ENCODE results near the gene GPC1. TPM values are rescaled to one million over a fixed set of nuclear protein-coding genes. Genes with fewer than 3 reads are reported as not detected.

Gene GPC1
- total RNA-seq, 1 donor from 2014 or later: 65.7 TPM

DNA sequence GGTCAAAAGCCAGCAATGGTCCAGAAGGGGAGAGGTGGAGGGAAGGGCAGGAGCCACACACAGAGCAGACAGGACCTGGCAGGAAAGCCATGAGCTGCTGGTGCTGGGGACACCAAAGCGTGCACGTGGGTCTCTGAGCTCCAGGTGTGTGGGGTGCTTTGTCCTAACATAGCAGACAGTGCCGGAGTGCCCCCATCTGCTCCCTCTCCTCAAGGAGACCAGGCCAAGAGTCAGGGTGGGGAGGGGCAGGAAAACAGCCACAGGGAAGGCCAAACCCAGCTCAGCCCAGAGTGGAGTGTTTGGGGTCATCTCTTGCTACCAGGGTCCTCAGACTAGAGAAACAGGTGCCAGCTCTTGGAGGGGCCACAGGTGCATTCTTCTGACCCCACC lies 4.2 kb upstream of the GPC1 start:
- DNase-seq (ENCODE audit: low spot score): no peak

DNA sequence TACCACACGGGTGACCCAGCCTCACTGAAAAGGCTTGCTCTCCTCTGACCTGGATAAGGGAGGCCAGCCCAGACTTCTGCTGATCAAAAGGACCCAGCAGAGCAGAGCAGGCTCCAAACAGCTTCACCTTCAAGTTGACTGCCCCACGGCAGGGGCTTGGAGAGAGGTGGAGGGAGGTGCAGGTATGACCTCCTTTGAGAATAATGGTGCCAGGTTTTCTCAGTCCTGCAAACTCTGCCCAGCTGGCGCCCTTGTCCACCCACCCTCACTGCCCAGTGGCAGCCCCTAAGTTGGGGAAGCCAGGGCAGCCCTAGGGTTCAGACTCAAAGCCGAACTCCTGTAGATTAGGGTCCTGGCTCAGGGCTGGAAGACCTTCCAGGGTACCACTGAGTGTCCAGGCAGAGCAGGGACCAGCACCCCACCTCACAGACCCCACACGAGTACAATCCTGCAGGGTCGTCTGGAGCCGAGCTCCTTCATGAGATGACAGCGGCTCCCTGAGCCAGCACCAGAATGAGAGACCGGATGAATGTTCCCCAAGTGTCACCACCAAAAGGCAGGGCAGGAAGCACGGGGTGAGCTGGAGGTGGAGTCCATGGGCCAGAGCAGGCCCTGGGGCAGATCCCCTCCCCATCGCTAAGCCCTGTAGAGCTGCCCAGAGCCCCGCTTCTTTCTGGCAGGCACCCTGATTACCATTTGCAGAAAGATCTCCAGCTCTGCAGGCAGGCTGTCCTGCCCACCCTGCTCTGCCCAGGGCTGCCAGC lies 3.6 kb upstream of the GPC1 start:
- DNase-seq (ENCODE audit: low spot score): no peak

DNA sequence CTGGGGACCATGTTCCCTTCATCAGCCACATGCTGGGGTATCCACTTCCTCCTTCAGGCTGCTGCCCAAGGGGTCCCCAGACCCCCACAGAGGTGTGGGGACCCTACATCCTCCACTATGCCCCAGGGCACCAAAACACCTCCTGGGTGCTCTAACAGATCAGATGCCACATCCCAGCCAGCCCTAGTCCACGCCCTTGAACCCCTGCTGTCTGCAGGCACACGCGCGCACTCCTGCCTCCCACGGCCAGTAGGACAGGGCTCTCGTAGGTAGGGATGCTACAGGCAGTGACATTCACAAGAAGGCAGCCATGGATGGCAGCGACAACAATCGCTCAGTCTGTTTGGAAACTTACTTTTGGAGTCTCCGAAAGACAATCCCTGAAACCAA lies 3.0 kb upstream of the GPC1 start:
- no peak for DNase-seq (ENCODE audit: low spot score)

DNA sequence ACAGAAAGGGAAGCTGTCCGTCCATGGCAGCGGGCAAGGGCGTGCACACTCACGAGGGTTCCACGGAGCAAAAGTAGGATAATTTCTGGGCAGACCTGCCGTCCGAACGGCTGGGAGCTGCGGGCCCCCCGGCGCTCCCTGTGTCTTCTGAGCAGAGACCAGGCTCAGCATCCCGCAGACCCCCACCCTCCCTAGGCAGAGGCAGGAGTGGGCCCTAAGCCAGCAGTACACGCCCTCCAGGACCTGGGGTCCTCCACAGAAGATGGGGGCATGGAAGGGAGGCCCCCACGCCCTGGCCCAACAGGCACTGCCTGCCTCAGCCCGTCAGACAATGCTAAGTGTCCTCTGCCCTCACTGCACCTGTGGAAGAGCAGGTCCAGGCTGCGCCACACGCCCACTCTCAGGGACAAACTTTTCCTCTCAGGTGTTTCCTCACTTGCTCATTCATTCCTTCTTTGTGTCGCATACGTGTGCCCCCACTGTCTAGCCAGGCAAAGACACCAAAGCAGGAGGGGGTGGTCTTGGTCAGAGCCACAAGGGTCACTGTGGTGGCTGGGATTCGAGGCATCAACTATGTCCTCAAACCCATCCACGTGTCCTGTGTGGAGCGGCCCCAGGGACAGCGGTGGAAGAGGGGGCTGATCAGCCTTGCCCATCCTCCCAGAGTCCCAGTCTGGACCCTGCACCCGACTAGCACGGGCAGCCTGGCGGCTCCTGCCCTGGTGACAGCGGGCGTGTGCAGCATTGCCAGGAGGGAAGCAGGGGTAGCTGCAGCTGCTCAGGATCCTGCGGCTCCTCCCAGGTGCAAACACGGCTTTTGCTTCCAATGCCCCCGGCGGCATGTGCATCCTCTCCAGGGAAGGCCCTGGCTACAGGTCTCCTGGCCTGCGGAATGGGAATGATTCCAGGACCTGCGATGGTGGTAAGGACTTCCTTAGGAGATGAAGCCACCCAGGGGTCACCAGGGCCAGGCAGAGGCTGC lies 2.4 kb upstream of the GPC1 start:
- DNase-seq (ENCODE audit: low spot score): no peak

DNA sequence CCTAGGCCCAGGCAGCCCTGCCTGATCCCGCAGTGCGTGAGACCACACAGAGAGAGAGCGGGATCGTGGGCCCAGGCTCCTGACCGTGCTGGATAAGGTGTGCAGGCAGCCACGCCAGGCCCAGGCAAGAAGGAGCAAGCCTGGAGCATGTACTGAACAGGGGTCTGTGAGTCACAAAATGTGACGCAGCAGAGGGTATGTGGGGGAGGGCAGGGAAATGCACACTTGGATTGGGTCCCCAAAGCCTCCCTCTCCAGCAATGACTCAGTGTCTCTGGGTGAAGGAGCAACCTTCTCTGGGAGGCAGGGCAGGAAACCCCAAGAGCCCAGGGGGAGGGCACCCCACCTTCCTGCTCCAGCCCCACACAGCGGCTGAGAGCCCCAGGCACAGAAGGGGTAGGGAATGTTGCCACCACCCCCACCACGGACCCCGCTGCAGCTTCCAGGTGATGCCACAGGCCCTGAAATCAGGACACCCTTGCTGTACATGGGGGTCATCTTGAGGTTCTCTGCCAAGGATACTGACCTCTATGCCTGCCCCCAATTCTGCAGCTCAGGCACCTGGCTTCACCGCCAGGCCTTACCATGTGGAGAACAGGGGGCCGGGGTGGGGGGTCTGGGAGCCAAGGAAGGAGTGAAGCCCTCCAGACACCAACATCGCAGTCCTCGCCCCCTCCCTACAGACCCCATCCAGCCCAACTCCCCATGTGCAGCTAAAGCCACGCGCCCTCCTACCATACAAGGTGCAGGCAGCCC lies 1.3 kb upstream of the GPC1 start:
- no peak for DNase-seq (ENCODE audit: low spot score)

DNA sequence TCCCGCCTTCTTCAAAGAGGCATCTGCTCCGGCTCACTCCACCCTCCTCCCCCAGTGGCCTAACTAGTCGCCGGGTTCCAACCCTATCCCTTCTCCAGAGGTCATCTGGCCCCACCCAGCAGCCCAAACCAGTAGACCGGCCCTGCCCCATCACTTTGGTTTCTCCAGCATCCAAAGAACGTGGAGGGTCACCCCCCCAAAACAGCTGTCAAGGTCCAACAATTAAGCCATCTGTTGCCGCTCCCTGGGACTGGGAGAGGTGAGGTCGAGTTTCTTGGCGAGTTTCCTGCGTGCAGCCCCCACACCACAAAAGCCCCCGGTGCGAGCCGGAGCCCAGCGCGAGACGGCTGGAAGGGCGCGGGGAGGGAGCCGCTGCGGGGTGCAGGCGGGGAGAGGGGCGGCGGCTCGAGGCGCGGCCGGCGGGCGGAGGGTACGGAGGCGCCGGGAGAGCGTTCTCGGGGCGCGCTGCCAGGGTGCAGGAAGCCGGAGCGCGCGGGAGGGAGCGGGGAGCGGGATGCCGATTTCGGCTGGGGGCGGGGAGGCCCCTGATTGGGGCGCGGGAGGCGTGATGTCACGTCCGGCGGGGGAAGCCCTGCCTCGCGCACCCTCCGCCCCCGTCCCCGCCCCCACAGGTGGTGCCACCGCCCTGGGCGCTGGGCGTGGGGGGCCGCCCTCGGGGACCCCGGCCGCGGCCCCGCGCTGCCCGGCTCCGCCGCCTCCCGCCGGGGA lies 571 bp upstream of the GPC1 start:
- peak; percentile 92 for DNase-seq (ENCODE audit: low spot score)

DNA sequence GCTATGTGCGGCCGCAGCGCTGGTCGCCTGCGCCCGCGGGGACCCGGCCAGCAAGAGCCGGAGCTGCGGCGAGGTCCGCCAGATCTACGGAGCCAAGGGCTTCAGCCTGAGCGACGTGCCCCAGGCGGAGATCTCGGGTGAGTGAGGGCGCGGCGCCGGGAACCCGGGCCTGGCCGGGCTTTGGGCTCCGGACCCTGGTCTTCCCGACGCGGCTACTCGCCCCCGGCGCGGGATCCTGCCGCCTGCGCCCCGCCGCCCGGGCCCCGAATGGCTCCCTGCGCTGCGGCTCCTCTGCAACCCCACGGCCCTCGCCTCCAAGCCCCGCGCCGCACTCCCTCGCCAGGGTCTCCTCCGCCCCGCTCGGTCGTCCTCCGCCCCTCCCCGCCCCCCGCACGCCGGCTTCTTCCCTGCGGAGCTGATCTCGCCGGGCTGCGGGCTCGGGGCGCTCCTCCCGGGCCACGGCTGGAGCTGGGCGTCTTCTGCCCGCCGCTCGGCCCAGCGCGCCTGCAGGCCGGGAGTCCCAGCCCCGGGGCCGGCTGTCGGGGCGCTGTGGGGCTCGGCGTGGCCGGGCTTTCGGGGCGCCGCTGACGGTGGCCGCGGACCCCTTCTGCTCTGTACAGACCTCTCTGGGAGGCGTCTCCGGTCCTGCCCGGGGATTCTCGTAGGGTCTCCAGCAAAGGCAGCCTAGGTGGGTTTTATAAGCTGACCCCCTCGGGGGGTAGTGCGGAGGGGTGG lies 652 bp downstream of the GPC1 start:
- DNase-seq (ENCODE audit: low spot score): no peak

DNA sequence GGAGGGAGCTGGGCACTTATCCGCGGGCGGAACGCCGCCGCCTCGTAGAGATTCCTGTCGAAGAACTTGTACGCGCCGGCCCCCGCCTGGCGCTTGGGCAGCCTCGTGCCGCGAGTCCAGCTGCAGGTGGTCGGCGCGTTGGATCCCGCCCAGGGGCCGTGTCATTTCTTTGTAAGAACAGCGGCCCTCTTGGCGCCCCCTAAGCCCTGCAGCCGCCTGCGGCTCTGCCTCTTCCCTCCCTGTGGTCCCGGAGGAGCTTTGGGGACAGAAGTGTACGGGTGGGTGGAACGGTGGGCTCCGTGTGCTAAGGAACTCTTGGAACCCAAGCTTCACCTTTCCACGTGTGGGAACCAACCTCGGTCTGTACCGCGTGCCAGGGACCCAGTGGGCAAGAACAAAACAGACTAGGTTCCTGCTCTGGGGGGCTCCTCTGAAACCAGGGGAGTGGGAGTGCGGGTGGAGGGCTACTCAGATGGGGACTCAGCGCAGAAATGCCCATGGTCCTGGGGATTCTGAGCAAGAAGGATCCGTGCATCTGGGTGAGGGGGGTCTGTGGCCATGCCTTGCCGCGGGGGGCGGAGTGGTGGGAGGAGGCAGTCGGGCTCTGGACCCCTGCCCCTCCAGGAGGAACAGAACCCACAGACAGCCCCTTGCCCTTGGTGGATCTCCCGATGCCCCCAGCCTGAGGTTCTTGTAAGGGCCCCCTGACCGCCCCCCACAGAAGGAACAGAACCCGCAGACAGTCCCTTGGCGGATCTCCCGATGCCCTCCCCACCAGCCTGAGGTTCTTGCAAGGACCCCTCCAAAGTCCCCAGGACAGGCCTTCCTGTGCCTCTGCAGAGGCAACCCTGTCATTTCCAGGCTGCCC lies 1.5 kb downstream of the GPC1 start:
- no peak for DNase-seq (ENCODE audit: low spot score)

DNA sequence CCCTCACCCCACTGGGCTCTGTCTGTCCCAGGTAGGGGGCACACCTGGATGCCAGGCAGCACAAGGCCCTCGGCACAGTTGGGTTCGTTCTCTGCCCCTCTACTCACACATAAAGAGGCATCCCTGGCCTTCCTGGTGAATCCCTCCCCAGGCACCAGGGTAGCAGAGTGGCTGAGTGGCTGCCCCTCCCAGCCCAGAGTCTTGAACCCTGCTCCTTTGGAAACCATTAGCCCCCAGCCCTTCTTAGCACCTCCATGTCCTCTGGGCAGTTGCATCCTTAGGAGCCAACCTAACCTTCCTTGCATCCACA lies 2.0 kb downstream of the GPC1 start:
- no peak for DNase-seq (ENCODE audit: low spot score)

DNA sequence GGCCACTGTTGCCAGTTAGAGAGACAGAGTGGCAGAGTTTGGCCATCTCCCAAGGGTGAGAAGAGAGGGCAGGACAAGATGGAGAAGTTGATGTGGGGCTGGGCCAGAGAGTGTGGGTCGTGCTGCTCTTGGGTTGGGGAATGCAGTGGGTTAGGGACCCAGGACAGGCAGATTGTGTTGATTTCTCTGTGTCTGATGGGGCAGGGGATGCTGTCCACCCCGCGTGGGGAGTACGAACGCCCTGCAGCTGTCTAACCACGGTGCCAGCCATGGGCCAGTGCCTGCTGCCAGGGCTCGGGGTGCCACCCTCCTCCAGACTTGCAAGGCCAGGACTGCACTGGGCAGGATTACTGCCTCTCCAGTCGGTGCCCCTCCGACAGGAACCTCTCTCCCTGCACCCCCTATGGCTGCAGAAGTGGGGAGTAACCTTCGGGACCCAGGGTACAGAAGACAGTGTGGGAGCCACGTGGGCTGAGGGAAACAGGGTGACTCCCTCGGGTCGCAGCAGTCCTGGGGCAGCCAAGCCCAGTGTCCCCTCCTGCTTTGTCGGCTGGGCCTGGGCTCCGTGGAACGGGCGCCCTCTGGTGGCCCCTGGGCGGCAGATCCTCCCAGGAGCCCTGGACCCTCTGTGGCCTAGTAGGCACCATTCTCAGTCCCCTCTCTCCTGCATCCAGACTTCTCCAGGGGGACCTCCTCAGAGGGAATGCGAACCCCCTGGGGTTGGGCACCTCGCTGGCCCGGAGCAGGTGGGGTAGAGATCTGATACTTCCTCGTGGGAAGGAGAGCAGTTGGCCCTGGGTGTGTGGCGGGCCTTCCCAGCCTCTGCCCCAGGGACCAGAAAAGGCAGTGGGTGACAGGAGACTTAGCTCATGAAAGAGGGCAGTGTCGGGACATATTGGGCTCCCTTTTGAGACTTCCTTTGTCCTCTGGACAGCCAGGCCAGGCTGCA lies 2.7 kb downstream of the GPC1 start:
- peak; percentile 63 for DNase-seq (ENCODE audit: low spot score)

DNA sequence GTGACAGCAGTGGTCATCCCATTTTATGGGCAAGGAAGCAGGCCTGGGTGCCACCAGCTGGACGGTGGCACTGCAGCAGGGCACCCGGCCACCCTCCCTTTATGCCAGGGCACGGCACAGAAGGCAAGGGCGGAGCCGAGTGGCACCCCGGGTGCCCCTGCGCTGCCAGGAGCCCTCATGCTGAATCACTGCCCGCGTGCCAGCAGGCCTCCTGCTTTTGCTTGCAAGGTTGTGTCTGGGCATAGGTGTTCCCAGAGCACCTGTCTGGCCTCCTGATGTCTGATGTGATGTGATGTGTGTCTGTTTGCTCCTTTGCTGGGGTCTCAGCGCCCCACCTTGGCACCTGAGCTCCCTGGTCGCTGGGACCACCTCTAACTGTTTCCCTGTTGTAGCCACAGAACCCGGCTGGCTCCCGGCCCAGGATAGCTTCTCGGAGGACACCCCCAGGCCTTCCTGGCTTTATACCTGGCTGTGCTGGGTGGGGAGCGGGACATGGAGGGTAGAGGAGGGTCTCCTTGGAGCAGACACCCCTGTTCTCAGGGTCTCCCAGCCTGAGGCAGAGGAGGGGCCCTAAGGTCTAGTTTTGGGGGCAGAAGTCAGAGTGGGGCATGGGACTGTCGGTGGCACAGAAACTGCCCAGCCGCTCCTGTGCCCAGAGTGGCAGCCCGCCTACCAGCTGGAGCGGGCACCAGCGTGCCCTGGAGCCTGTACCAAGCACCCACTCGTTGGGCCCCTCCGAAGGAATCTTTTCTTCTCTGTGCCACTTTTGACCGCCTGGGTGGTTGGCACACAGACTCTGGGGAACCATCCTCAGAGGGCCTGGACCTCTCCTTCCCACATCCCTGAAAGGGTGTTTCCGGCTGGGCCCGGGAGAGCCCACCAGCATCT lies 3.6 kb downstream of the GPC1 start:
- no peak for DNase-seq (ENCODE audit: low spot score)

DNA sequence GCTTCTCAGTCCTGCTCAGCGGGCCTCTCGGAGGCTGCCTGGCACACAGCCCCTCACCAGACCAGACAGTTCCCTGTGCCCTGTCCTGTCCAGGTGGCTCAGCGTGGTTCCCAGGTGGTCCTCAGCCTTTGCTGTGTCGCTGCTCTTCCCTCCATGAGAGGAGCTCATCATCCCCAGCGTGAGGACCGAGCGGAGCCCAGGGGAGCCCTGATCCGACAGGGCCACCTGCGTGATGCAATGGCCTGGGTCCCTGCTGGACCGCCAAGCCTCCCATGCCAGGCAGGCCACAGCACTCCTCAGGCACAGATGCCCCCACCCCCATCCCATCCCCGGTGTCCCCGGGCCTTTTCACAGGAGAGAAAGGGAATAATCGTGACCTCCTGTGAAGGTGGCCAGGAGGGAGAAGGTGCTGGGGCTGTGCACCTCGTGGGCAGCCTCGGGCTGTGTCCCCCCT lies 4.3 kb downstream of the GPC1 start:
- no peak for DNase-seq (ENCODE audit: low spot score)

DNA sequence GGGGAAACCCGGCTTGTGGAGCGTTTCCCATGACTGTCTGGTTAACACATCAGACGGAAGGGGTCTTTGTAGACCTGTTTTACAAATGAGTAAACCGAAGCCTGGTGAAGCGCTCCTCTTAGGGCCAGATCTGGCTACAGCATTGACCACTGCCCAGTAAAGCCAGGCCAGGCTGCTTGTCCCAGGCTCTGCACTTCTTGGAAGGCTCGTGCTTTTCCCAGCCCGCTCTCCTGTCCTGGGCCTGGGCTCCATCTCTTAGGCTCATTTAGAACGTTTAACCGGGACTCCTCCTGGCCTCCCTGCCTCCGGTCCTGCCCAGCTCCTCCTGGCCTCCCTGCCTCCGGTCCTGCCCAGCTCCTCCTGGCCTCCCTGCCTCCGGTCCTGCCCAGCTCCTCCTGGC lies 4.8 kb downstream of the GPC1 start:
- no peak for DNase-seq (ENCODE audit: low spot score)

DNA sequence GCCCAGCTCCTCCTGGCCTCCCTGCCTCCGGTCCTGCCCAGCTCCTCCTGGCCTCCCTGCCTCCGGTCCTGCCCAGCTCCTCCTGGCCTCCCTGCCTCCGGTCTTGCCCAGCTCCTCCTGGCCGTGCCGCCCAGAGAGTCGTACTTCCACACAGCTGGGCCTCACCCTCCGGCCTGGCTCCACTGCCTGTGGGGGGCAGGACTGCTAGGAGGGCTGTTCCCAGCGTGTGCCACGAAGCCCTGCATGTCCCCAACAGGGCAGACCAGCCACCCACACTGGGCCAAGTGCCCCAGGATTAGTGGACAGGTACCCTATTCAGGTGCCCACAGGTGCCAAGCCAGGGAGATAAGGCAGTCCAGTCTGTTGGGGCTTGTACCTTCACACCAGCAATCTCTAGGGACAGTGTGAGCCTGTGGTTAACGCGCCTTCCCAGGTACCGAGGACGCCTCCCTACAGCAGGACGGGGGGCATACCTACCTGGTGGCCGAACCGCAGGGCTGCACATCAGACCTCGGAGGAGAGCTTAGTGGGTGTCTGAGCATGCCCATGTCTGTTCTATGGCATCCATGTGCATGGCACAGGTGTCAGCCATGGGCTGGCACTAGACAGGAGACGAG lies 5.3 kb downstream of the GPC1 start:
- no peak for DNase-seq (ENCODE audit: low spot score)

DNA sequence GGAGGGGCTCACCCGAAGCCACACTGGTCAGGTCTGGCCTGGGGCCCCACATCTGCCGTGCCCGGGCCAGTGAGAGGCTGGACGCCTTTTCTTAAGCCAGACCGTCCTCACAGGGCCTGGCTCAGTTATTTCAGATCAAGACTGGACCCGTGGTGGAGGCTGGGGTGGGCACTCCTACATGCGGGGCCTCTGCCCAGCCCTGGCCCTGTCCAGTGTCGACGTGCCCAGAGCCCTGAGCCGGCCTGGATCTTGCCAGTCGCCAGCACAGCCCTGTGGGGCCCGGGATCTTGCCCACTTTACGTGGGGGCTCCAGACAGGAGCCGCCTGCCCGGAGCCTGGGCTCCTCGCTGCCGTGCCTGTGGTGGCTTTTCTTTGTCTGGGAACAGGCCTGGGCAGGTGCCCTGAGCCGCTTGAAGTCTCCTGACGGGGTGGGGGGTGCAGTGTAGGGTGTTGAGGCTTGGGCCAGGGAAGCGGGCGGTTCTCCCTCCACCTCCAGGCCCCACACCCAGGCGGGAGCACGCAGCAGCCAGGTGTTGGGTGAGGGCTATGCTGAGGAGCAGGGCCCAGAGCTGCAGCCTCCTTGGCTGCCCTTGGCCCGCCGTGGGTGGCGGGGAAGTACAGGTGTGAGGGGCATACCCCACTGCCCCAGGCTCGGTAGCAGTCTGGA lies 6.0 kb downstream of the GPC1 start:
- DNase-seq (ENCODE audit: low spot score): no peak

DNA sequence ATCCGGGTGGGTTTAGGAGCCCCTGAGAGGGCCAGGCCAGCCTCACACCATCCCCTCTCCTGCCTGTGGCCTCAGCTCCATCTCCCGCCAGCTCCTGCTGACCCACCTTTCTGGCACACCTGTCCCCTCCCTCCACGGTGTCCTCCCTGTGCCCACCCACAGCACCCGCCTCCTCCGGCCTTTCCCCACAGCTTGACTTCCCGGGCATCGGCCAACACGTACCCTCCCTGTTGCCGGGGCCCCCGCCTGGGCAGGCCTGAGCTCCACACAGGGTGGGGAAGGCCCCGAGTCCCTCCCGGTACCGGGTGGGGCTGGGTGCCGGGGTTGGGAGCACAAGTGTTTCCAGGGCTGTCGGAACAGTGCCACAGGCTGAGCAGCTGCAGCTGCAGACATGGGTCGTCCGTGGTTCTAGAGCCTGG lies 6.5 kb downstream of the GPC1 start:
- DNase-seq (ENCODE audit: low spot score): no peak
